IMR-90 (cell line): ENCODE measurements around the gene ALPI. TPM values are rescaled to one million over a fixed set of nuclear protein-coding genes. Genes with fewer than 3 reads are reported as not detected.

Experiments used
- ATAC-seq: fragments of 200-7000 bp; cut with Tn5 transposase; 2 replicates; pipeline ENCODE4 v1.9.1; 2020; ENCODE audit warnings: low read depth, mild to moderate bottlenecking, moderate library complexity
- BruUV-seq: library from RNA; stranded (reverse); fragments of 400-500 nt; replicated peaks from 2 replicates; lab custom pipeline; 2021; lab: Mats Ljungman, UMichigan
- CTCF ChIA-PET: fragments of 300-600 bp; formaldehyde crosslinking; extraction: SDS; loops from one replicate; lab custom pipeline; 2021; ENCODE audit warnings: antibody characterized with exemption; lab: Yijun Ruan, JAX
- POLR2A ChIA-PET: fragments of 300-600 bp; sonication (Branson Sonifier 250); formaldehyde crosslinking; loops from one replicate; lab custom pipeline; 2022; ENCODE audit warnings: antibody characterized with exemption; ENCODE audit not compliant: unreplicated experiment; lab: Charles Lee
- DNase-seq: peaks from one replicate; pipeline ENCODE4 v3.0.0; 2013
- H2AFZ ChIP-seq: replicated peaks from 2 replicates; pipeline ENCODE3; 2013; ENCODE audit warnings: low read length, mild to moderate bottlenecking; ENCODE audit not compliant: poor library complexity
- H2AK5ac ChIP-seq: 2 replicates; pipeline ENCODE4 v1.6.1; 2013; ENCODE audit warnings: low read depth, low read length, inconsistent platforms
- H2AK9ac ChIP-seq: replicated peaks from 2 replicates; pipeline ENCODE3; 2013; ENCODE audit warnings: mild to moderate bottlenecking, low read depth, low read length, moderate library complexity; ENCODE audit not compliant: poor library complexity
- H2BK120ac ChIP-seq: 2 replicates; pipeline ENCODE4 v1.6.1; 2013; ENCODE audit warnings: low read depth, low read length, inconsistent platforms
- H2BK15ac ChIP-seq: 3 replicates; pipeline ENCODE4 v1.6.1; 2013; ENCODE audit warnings: low read depth, low read length, inconsistent platforms
- H2BK20ac ChIP-seq: 2 replicates; pipeline ENCODE4 v1.6.1; 2013; ENCODE audit warnings: low read depth, mild to moderate bottlenecking, inconsistent platforms, low read length, moderate library complexity
- H2BK5ac ChIP-seq: 2 replicates; pipeline ENCODE4 v1.6.1; 2013; ENCODE audit warnings: mild to moderate bottlenecking, low read depth, low read length, inconsistent platforms; ENCODE audit not compliant: poor library complexity, severe bottlenecking
- H3K14ac ChIP-seq: replicated peaks from 2 replicates; pipeline ENCODE4 v1.6.1; 2013; ENCODE audit warnings: low read depth, low read length, inconsistent platforms
- H3K18ac ChIP-seq: 2 replicates; pipeline ENCODE4 v1.6.1; 2013; ENCODE audit warnings: low read depth, low read length, control low read depth
- H3K23ac ChIP-seq: 2 replicates; pipeline ENCODE4 v1.6.1; 2013; ENCODE audit warnings: low read depth, low read length, inconsistent platforms
- H3K27ac ChIP-seq: 2 replicates; pipeline ENCODE4 v1.5.1; 2013; ENCODE audit warnings: mild to moderate bottlenecking, control low read depth, low read length; ENCODE audit not compliant: insufficient read depth
- H3K27me3 ChIP-seq: 2 replicates; pipeline ENCODE4 v1.6.1; 2013; ENCODE audit warnings: low read length; ENCODE audit not compliant: control insufficient read depth, insufficient read depth
- H3K36me3 ChIP-seq: 2 replicates; pipeline ENCODE4 v1.6.1; 2013; ENCODE audit warnings: low read length, mixed read lengths; ENCODE audit not compliant: control insufficient read depth, insufficient read depth
- H3K4ac ChIP-seq: 2 replicates; pipeline ENCODE4 v1.6.1; 2013; ENCODE audit warnings: low read depth, low read length, inconsistent platforms
- H3K4me1 ChIP-seq: 2 replicates; pipeline ENCODE4 v1.6.1; 2013; ENCODE audit warnings: low read length, mixed read lengths; ENCODE audit not compliant: control insufficient read depth, insufficient read depth
- H3K4me2 ChIP-seq: 2 replicates; pipeline ENCODE4 v1.6.1; 2013; ENCODE audit warnings: low read depth, mild to moderate bottlenecking, control low read depth, low read length, moderate library complexity
- H3K4me3 ChIP-seq: 2 replicates; pipeline ENCODE4 v1.5.1; 2013; ENCODE audit warnings: low read depth, mild to moderate bottlenecking, control low read depth, low read length, moderate library complexity; ENCODE audit not compliant: insufficient read depth
- H3K56ac ChIP-seq: 2 replicates; pipeline ENCODE4 v1.6.1; 2013; ENCODE audit warnings: low read length, inconsistent platforms; ENCODE audit not compliant: insufficient read depth; ENCODE audit errors: extremely low read depth
- H3K79me1 ChIP-seq, 2 experiments: 2 replicates each; pipeline ENCODE4 v1.6.1; 2013; ENCODE audit warnings: low read length in 2 of 2, inconsistent platforms in 1 of 2, low read depth in 1 of 2
- H3K9ac ChIP-seq: 2 replicates; pipeline ENCODE4 v1.6.1; 2013; ENCODE audit warnings: low read depth, low read length, control low read depth
- H3K9me1 ChIP-seq: 2 replicates; pipeline ENCODE4 v1.6.1; 2013; ENCODE audit warnings: low read length, inconsistent platforms; ENCODE audit not compliant: insufficient read depth
- H3K9me3 ChIP-seq: 2 replicates; pipeline ENCODE4 v1.6.1; 2013; ENCODE audit warnings: low read length; ENCODE audit not compliant: control insufficient read depth, insufficient read depth
- H4K20me1 ChIP-seq: 2 replicates; pipeline ENCODE4 v1.6.1; 2013; ENCODE audit warnings: low read length, inconsistent platforms; ENCODE audit not compliant: insufficient read depth
- H4K5ac ChIP-seq: 2 replicates; pipeline ENCODE4 v1.6.1; 2013; ENCODE audit warnings: mild to moderate bottlenecking, low read depth, low read length, control low read depth
- H4K8ac ChIP-seq, 2 experiments: 2 replicates each; pipeline ENCODE4 v1.6.1; 2013; ENCODE audit warnings: low read depth in 2 of 2, low read length in 2 of 2, control low read depth in 1 of 2, inconsistent platforms in 1 of 2
- H4K91ac ChIP-seq: 2 replicates; pipeline ENCODE4 v1.6.1; 2013; ENCODE audit warnings: low read depth, low read length, inconsistent platforms; ENCODE audit not compliant: insufficient read depth
- MAZ ChIP-seq: IDR thresholded peaks from 2 replicates; pipeline ENCODE4 v1.6.1; 2012; ENCODE audit warnings: low read depth, mild to moderate bottlenecking, low read length, improper control_type of control experiment, moderate library complexity, borderline replicate concordance
- POLR2A ChIP-seq: IDR thresholded peaks from 2 replicates; pipeline ENCODE4 v1.6.1; 2012; ENCODE audit warnings: mild to moderate bottlenecking, low read depth, low read length
- WGBS, 2 experiments: methylation state at CpG; one replicate each; pipeline versions ENCODE4 v1.1.5 to v1.1.7; 2013; ENCODE audit warnings: missing lambda C conversion rate in 2 of 2; ENCODE audit not compliant: insufficient read length in 1 of 2; ENCODE audit errors: extremely low coverage in 2 of 2; 5-methylcytosine and 5-hydroxymethylcytosine counted together
- dilution Hi-C: fragments of 300-500 bp; cut with HindIII; formaldehyde crosslinking; loops from one replicate; pipeline ENCODE4 v1.14.3; 2018; ENCODE audit warnings: low sequenced_read_pairs; ENCODE audit not compliant: unreplicated experiment
- in situ Hi-C: fragments of 300-500 bp; cut with MboI; formaldehyde crosslinking; loops from 3 replicates; pipeline ENCODE4 v1.14.3; 2019; ENCODE audit warnings: low sequenced_read_pairs, inconsistent platforms, mixed read lengths
- intact Hi-C: fragments of 100-400 bp; cut with micrococcal nuclease; formaldehyde crosslinking; loops from 2 replicates; pipeline ENCODE4 v1.10.0; 2022
- polyA plus RNA-seq, 3 experiments: library from polyadenylated mRNA; depleted of rRNA; stranded (reverse); fragments of >200 nt; gene quantifications; 2 replicates each; pipeline ENCODE4 v1.2.3, GENCODE V29; 2012; ENCODE audit warnings: low replicate concordance in 1 of 3
- total RNA-seq: library from RNA; depleted of rRNA; stranded (reverse); fragments of >200 nt; gene quantifications from 2 replicates; pipeline ENCODE4 v1.2.3, GENCODE V29; 2012

ALPI gene
- total and polyA plus RNA-seq, 2 of the 4 experiments (the other 2 are of a cell fraction) = not detected

GRCh38 chr2:232502911-232503808 is 47.2 kb downstream of the ALPI start:
- Histone ChIP-seq H3K4ac (no peak overlapping the region), H2AK5ac (no peak overlapping the region), H2AK9ac (peak overlapping the region; percentile 55), H2BK15ac (no peak overlapping the region), H3K9me1 (no peaks in the 10 kb centered on the region), H3K27me3 (peaks cover 73% of the 10 kb centered on the region), H4K8ac (no peak overlapping the region), H3K4me1 (no peaks in the 10 kb centered on the region), H3K79me1 (no peaks in the 10 kb centered on the region), H3K4me2 (peak overlapping the region; percentile 37; the same call in 1 of the 2 replicates), H3K4me3 (no peak overlapping the region; the same call in 1 of the 2 replicates), H3K27ac (no peak overlapping the region), H2BK5ac (no peak overlapping the region), H3K23ac (no peak overlapping the region), H2AFZ (peak overlapping the region; percentile 51), H3K18ac (no peak overlapping the region), H4K5ac (no peak overlapping the region), H3K9ac (no peak overlapping the region), H3K56ac (no peak overlapping the region), H2BK20ac (no peak overlapping the region), H3K36me3 (no peaks in the 10 kb centered on the region), H2BK120ac (no peak overlapping the region), H4K91ac (no peak overlapping the region), H4K20me1 (no peaks in the 10 kb centered on the region), H3K14ac (no peak overlapping the region), H3K9me3 (no peaks in the 10 kb centered on the region)
- ChIA-PET POLR2A (no interaction called here), CTCF (no interaction called here)
- BruUV-seq = no TSS peak
- intact Hi-C loops (loop anchor here (10.0 kb wide), 1 partner anchor 598 kb away; no protein-coding TSS in a partner anchor), dilution Hi-C loops (no loop called here), in situ Hi-C loops (no loop called here)
- peak; percentile 41 for ATAC-seq
- 2% methylated on average over 20 of the region's 75 CpGs; no CpG with 5 or more reads in 1 of the 2 experiments for WGBS, 2 experiments
- TF ChIP-seq POLR2A (no peak), MAZ (0 out of 2 replicates have a peak, but pooled peaks have one; percentile 16)
- DNase-seq = peak; percentile 45
